Measurements from ENCODE around the gene PPP1R13L.

PPP1R13L gene

DNA sequence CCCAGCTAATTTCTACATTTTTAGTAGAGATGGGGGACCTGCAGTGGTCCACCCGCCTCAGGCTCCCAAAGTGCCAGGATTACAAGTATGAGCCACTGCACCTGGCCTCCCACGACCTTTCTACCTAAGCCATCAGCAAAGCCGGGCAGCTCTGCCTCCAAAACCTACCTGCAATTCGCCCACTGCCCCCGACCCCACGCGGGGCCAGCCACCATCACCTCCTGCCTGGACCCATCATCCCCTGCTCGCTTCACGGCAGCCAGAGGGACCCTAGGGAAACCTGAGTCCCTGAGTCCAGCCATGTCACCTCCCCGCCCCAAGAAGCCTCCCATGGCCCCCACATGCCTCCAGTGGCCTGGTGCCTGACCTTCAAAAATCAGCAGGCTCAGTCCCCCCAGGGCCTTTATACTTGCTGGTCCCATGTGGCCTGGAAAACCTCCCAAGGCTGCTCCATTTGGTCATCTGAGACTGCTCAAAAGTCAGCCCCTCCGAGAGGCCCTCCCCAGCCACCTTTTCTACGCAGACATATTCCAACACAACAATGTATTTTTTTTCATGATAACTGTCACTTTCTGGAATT is 46.6 kb downstream of the PPP1R13L start:
- POLR2A ChIA-PET (ENCODE audit: low non-redundant PET): no interaction called here
- TF ChIP-seq CTCF (conservative IDR thresholded peaks at IDR 0.05; ENCODE audit: low read depth): no peak
- DNase-seq (ENCODE audit: low spot score): no peak
- CTCF ChIA-PET: no interaction called here
- H3K27ac ChIP-seq: peak overlapping the region; percentile 26

GRCh38 chr19:45357445-45357783 is 47.5 kb downstream of the PPP1R13L start:
- peak overlapping the region; percentile 26; the same call in 1 of the 2 replicates for H3K27ac ChIP-seq
- TF ChIP-seq CTCF (conservative IDR thresholded peaks at IDR 0.05; ENCODE audit: low read depth): no peak
- POLR2A ChIA-PET (ENCODE audit: low non-redundant PET): no interaction called here
- CTCF ChIA-PET: no interaction called here
- DNase-seq (ENCODE audit: low spot score): no peak

DNA sequence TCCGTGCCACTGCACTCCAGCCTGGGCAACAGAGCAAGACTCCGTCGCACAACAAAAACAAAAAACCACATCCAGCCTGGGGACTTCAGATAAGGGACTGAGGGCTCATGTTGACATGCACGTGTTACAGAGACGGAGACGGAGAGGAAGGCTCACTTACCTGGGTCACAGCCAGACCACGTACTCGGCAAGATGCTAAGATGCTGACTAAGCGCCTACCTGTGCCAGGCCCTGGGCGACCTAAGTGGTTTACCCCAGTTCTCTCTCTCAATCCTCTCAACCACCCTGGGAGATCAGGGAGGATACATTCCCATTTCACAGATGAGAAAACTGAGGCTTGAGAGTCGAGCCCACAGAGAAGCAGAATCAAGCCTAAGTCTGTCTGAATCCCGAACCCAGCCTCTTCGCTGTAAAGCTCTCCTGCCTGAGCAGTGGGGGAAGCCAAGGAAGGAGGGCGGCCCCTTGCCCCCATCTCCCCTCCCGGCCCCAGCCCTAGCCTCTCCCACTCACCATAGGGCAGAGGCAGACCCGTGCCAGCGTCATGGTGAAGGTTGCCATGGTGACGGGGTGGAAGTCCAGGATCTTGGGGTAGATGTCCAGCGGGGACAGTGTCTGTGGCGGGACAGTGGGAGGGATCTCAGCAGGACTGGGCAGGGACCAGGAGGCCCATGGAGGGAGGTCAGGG is 48.0 kb downstream of the PPP1R13L start:
- CTCF ChIA-PET: no interaction called here
- POLR2A ChIA-PET (ENCODE audit: low non-redundant PET): no interaction called here
- no peak overlapping the region for H3K27ac ChIP-seq
- TF ChIP-seq CTCF (conservative IDR thresholded peaks at IDR 0.05; ENCODE audit: low read depth): no peak
- no peak for DNase-seq (ENCODE audit: low spot score)

DNA sequence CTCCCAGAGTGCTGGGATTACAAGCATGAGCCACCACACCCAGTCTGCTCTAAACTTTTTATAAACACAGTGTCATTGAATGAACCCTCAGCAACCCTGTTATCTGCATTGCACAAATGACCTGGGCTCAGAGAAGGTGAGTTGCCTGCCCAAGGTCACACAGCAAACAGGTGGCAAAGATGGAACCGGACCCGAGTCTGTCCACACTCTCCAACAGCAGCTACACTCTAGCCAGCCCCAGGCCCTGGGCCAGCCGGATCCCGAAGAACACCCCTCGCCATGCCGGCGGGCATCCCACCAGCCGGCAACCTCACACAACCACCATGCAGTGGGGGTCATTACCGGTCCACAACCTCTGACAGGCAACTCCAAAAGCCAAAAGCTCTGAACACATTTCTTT is 49.0 kb downstream of the PPP1R13L start:
- ChIA-PET CTCF (no interaction called here), POLR2A (ENCODE audit: low non-redundant PET) (no interaction called here)
- DNase-seq (ENCODE audit: low spot score): no peak
- TF ChIP-seq CTCF (conservative IDR thresholded peaks at IDR 0.05; ENCODE audit: low read depth): no peak
- no peak overlapping the region; the same call in 1 of the 2 replicates for H3K27ac ChIP-seq

DNA sequence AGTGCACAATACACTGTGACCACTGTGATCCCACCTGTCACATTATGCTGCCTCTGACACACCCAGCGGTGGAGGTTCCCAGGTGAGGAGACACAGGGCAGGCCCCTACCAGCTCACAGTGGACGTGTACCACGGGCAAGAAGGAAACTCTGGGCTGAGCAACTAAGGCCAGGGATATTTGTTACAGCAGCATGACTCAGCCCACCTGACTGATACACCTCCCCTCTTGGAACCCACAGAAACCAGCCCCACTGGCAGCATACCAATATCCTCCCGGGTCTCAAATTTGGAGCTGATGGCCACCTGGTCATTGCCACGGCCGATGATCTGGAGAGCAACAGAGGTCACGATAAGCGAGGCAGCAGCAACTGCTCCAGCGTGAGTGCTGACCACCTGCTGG is 49.5 kb downstream of the PPP1R13L start:
- ChIA-PET POLR2A (ENCODE audit: low non-redundant PET) (no interaction called here), CTCF (interaction anchor here (0.7 kb wide), 1 partner anchor 13 kb away, joined by 3 read pairs; no protein-coding TSS in a partner anchor)
- no peak for TF ChIP-seq CTCF (conservative IDR thresholded peaks at IDR 0.05; ENCODE audit: low read depth)
- DNase-seq (ENCODE audit: low spot score): no peak
- H3K27ac ChIP-seq: peak overlapping the region; percentile 31; the same call in 1 of the 2 replicates

DNA sequence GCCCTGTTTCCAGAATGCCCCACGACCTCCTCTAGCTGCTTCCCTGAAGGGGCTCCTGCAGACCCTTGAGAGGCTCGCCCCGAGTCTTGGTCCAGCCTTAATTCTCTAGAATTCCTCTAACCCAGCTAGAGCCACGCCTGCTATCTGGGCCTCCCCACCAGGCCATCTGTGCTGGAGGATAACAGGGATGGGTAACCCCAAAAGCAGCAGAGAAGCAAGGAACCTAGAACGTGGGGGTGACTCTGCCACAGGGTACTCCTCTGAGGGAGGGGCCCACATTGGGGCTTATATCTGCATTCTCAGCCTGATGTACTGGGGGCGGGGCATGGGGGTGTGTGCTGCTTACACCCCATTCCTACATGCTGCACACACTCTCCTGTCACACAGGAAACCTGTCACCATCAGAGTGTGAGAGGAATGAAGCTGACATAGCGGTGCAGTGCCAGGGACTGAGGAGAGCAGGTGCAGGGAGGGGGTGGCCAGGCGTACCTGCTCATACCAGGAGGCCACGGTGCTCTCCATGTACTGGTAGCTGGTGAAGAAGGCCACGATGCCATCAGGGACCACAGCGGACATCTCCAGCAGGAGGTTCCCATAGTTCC is 50.5 kb downstream of the PPP1R13L start:
- TF ChIP-seq CTCF (conservative IDR thresholded peaks at IDR 0.05; ENCODE audit: low read depth): no peak
- H3K27ac ChIP-seq: peak overlapping the region; percentile 31
- ChIA-PET POLR2A (ENCODE audit: low non-redundant PET) (no interaction called here), CTCF (no interaction called here)
- DNase-seq (ENCODE audit: low spot score): no peak
